GM18505 (cell line): Measurements from ENCODE around the gene PROKR1.
"Not testable (repeated sequence)": the region's sequence is repeated elsewhere in the genome, so short reads cannot be mapped to it uniquely, and the experiment has no call there.

Experiments used
- ATAC-seq: cut with Tn5 transposase; IDR thresholded peaks from one replicate; pipeline ENCODE4 v1.9.1; 2021; ENCODE audit not compliant: unreplicated experiment
- POLR2A ChIP-seq: IDR thresholded peaks from 4 replicates; pipeline ENCODE4 v1.6.1; 2011; ENCODE audit warnings: borderline replicate concordance; ENCODE audit not compliant: insufficient read depth, insufficient read length; ENCODE audit errors: extremely low read depth

The PROKR1 gene

DNA sequence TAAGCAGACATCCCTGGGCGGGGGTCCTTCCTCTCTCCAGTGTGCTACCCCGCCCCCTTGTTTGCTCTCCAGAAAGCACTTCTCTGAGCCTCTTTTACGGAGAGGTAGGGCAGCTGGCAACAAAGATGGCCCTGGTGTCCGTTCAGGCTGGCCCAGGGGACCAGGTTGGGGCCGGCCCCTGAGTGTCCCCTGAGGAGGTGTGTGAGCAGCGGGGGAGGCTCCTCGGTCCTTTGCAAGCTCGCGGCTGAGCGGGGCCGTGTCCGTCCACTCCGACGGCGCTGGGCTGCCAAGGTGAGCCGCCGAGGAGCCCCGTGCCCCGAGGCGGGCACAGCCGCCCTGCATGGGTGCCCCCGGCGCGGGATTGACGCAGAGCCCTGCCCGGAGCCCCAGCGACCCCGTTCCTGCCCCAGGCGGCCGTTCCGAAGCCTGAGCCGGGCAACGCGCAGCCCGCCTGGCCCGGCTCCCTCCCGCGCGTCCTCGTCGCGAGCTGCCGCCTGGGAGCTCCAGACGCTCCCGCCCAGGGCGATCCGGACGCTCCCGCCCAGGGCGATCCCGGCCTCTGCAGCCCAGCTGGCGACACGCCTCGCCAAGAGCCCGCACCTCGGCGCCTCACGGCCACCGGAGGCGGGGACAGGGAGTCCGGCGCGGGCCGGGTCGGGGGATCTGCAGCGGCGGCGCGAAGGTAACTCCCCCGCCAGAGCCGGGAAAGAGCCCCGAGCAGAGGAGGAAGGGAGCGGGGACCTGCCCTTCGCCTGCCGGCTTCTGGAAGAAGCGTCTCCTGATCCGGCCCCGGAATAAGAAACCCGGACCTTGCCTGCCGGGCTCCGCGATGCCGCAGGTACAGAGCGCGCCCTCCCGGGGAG is at the start of gene PROKR1:
Gene PROKR1 (plus strand): TSS at position 569 of the 863 bp plus-strand sequence. CDS start 2,243 bp downstream, outside the sequence.
- TF ChIP-seq POLR2A = no peak
- ATAC-seq = no peak

DNA sequence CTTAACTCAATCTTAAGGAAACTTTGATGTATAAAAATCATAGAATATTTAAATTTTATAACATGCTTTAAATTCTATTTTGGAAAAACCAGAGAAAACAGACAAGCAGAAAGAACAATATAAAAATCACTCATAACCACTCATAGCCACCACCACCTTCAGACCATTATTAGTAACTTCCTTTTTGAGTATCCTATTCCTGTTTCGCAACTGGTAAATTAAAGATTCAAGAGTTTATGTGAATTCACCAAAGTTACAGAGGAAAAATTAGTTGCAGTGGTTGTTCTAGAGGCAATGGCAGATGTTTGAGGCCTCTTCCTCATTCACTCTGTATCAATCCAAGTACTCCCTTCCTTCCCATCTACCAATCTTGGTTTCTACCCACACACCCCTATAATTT is 49.3 kb upstream of the PROKR1 start:
- no peak for ATAC-seq
- no peak for TF ChIP-seq POLR2A

DNA sequence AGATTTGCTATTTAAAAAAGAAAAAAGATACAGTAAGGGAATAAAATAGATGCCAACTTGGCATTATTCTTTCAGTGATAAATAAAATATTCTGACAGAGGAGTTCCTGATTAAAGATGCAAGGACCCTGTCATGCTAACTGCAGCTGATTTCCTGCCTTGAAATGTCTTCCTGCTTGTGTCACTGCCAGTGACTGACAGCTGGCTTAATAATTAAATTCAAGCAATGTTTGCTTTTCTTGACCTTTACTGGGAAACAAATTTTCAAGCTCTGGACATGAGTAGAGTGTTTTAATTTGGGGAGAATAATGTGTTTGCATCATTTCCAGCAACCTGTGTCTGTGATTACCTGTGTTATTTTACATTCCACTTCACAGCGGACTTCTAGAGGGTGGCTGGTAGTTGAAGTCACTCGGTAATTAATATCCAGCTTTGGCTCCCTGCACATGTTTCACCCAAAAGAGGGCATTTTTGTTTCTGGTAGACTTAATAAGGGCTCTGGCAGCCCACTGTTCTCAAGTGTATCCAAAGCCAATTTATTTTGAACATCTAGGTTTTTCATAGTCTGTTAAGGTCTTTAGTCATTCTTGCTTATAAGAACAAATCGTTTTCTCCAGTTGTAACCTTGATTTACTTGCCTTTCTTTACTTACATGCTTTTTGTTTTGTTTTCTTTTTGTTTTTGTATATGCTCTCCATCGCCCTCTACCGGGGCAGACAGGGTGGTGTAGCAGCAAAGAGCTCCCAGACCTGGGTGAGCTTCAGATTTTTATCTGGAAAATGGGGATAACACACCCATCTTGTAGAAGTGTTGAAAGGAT is 48.5 kb upstream of the PROKR1 start:
- no peak for TF ChIP-seq POLR2A
- ATAC-seq = no peak

DNA sequence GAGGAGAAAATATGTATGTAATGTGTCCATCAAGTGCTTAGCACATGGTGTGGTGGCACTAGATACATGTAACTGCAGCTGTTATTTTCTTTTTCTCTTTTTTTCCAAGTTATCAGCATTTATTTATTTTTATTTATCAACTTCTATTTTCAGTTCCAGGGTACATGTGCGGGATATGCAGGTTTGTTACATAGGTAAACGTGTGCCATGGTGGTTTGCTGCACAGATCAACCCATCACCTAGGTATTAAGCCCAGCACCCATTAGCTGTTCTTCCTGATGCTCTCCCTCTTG is 47.9 kb upstream of the PROKR1 start:
- ATAC-seq = not testable (repeated sequence)

DNA sequence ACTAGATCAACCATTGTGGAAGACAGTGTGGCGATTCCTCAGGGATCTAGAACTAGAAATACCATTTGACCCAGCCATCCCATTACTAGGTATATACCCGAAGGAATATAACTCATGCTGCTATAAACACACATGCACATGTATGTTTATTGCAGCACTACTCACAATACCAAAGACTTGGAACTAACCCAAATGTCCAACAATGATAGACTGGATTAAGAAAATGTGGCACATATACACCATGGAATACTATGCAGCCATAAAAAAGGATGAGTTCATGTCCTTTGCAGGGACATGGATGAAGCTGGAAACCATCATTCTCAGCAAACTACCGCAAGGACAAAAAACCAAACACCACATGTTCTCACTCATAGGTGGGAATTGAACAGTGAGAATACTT is 42.9 kb upstream of the PROKR1 start:
- not testable (repeated sequence) for ATAC-seq

DNA sequence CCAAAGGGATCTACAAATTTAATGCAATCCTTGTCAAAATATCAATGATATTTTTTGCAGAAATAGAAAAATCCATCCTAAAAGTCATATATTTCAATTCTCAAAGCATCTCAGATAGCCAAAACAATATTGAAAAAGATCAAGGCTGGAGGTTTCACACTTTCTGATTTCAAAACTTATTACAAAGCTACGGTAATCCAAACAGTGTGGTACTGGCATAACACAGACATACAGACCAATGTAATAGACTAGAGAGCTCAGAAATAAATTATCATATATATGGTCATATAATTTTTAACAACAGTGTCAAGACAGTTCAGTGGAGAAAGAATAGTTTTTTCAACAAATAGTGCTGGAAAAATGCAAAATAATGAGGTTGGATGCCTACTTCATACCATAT is 40.3 kb upstream of the PROKR1 start:
- ATAC-seq = no peak
- TF ChIP-seq POLR2A = no peak

GRCh38 chr2:68604077-68604476 is 39.3 kb upstream of the PROKR1 start:
- no peak for ATAC-seq
- TF ChIP-seq POLR2A = no peak

- ATAC-seq = no peak
Measured at GRCh38 chr2:68605939-68606338, 37.4 kb upstream of the PROKR1 start.

DNA sequence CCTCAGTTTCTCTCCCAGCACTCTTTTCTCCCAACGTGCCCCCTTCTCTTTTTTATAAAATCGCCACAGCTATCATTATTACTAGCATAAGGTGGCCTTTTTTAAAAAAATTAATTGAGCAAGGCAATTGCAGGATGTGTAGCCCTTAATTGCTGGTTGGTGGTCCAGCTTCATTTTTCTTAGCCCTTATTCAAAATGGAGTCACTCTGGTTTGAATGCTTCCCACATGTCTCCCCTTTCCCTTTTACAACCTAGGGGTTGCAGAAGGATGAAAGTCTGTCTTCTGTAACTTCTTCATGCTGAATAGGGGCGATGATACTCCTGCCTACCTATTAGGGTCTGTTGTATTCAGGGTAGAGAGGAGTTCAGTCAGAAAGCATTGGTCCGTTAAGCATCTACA is 36.6 kb upstream of the PROKR1 start:
- no peak for ATAC-seq

More at GRCh38 chr2:68605939-68606338, 37.4 kb upstream of the PROKR1 start:
- no peak for TF ChIP-seq POLR2A

DNA sequence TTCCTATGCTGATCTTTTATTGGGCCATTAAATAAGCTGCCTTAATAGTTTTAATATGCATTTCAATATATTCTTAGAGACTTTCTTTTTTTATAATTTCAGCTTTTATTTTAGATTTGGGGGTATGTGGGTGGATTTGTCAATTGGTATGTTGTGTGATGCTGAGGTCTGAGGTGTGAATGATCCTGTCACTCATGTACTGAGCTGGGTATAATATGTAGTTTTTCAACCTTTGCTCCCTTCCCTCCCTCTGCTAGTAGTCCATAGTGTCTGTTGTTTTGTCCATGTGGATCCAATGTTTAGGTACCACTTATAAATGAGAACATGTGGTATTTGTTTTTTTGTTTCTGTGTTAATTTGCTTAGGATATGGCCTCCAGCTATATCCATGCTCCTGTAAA is 35.5 kb upstream of the PROKR1 start:
- ATAC-seq = no peak

More for the DNA sequence above, 36.6 kb upstream of the PROKR1 start:
- no peak for TF ChIP-seq POLR2A

GRCh38 chr2:68612765-68613519 is 30.4 kb upstream of the PROKR1 start:
- TF ChIP-seq POLR2A = no peak
- ATAC-seq = no peak

More for the DNA sequence above, 35.5 kb upstream of the PROKR1 start:
- no peak for TF ChIP-seq POLR2A

DNA sequence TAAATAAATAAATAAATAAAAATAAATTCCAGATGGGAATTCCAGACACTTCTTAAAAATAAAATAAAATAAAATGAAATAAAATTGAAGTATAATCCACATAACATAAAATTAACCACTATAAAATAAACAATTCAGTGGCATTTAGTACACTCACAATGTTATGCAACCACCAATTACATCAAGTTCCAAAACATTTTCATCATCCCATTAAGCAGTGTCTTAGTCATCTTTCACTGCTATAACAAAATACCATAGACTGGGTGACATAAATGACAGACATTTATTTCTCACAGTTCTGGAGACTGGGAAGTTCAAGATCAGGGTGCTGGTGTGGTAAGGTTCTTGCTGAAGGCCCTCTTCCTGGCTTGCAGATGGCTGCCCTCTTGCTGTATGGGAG is 22.6 kb upstream of the PROKR1 start:
- ATAC-seq = no peak
- TF ChIP-seq POLR2A = no peak

DNA sequence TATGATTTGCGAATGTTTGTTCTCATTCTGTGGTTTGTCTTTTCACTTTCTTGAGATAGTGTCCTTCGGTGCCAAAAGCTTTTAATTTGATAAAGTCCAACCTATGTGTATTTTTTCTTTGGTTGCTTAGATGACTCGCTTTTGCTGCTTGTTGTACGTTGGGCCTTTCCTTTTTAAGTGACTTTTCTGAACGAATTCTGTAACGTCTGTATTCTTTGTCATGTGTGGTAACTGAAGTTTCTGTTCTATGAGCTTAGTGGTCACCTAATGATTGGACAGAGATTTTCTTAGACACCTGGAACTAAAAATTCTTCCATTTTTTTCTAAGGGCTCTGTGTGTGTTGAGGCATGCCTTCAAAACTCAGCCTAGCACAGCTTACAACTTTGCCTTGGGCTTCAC is 19.6 kb upstream of the PROKR1 start:
- TF ChIP-seq POLR2A = no peak
- no peak for ATAC-seq

- TF ChIP-seq POLR2A = no peak
- no peak for ATAC-seq
Measured at GRCh38 chr2:68627615-68628014, 15.8 kb upstream of the PROKR1 start.

DNA sequence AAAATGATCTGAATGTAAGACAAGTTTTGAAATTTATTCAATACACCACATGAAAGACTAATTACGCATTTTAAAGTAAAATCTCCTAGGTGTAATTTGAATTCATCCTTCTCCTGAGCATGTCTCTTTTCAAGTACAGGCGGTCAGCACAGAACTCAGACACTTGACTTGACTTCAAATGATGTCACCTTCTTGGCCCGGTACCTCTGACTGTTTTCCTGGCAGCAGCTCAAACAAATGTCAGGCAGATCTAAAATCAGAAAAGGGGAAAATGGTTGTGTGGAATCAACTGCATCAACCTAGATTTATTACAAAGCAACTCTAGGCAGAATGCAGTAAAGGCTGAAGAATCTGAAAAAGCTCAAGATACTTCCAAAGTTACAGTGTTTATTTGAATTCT is 11.4 kb upstream of the PROKR1 start:
- no peak for TF ChIP-seq POLR2A
- no peak for ATAC-seq
